ENCODE data around the gene NEDD4.

The NEDD4 gene

DNA sequence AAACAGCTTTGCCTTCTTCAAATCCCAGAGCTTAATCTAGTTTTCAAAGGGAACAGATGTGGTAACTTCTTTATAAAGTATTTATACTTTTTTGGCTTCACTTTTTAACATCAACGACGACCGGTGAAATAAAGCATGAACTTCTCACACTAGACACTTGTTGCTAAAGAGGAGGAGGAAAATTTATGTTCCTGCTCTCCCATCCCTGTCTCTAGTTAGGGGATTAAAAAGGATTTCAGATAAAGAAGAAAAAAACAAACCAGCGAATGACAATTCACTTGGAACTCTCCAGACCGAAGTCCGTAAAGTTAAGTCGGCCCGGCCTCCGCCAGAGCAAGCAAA lies 672 bp downstream of the NEDD4 start:
- peak overlapping the region; percentile 91 for H3K4me3 ChIP-seq (ENCODE audit: low read length)
- no peak for TF ChIP-seq ZNF274 (IDR thresholded peaks at IDR 0.05; ENCODE audit: low read depth, low read length)

DNA sequence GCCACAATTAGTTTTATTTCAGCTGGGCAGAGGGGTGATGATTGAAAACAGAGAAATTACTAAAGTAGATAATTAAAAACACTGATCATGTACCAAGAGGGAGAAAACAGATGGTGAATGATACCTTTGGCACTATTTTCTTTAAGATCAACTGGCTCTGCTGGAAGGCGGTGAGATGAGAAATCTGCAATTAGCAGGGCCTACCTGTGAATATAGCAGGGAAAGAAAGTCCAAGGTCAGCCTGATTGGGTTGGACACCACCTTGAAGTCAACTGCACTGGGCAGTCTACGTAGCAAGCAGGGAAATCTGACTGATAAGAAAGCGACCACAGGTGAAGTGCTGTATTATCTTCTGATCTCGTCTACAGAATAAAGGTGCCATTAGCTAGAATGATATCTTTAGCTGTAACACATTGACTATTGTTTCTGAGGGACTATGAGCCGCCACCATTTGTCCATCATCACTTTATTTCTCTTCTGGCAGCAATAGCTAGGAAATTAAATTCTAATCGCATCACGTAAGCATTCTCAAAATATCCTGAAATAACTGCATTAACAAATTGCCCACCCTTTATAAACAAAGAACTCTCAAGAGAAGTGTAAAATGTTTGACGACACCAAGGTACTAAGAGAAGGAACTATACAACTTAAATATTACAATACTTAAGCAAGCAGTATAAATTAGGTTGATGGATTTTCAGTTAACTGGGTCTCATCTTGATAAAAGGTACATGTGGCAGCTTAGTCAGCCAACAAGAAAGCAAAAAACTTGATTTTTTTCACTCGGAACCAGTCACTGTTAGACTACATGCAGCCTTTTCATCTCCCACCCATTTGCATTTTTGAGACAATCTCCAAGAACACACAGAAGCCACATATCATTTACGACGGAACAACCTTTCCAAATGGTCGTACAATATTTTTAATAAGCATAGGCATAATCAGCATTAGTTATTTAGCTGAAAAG lies 1.3 kb downstream of the NEDD4 start:
- no peak for TF ChIP-seq ZNF274 (IDR thresholded peaks at IDR 0.05; ENCODE audit: low read depth, low read length)
- no peak overlapping the region; the same call in 1 of the 2 replicates for H3K4me3 ChIP-seq (ENCODE audit: low read length)

DNA sequence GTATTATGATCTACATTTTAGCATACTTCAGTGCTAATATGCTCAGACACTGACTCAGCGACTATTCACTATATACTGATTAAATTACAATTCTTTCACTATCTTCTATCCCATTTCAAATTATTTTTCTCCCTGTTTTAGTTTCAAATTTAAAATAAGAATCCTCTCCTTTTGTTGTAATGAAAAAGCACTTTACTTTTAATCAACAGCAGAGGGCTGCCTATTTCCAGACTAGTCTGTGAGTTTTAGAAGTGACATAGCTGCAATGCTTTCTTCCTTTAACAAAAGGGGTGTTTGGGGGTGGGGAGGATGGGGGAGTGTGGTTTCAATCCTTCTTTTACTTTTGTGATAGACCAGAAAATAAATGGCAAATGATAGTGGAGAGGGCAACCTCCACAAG lies 2.4 kb downstream of the NEDD4 start:
- TF ChIP-seq ZNF274 (IDR thresholded peaks at IDR 0.05; ENCODE audit: low read depth, low read length) = no peak
- H3K4me3 ChIP-seq (ENCODE audit: low read length) = no peak overlapping the region

DNA sequence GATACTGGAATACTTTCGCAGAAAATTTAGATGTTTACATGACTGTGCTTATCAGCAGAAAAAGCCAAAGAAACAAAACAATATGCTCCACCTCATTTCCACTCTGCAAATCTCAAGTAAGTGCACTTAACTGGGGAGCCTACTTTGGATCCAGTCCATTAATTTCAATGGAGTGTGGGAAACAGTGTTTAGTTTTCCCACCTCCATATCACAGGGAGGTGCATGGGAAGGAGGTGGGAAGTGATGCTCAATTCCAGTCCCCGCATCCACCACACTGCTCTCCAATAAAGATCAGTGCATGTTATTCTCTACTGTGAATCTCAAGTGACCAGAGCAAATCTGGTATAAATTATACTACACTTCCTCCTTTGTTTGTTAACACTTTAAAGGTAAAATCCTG lies 2.9 kb downstream of the NEDD4 start:
- no peak for TF ChIP-seq ZNF274 (IDR thresholded peaks at IDR 0.05; ENCODE audit: low read depth, low read length)
- no peak overlapping the region for H3K4me3 ChIP-seq (ENCODE audit: low read length)

DNA sequence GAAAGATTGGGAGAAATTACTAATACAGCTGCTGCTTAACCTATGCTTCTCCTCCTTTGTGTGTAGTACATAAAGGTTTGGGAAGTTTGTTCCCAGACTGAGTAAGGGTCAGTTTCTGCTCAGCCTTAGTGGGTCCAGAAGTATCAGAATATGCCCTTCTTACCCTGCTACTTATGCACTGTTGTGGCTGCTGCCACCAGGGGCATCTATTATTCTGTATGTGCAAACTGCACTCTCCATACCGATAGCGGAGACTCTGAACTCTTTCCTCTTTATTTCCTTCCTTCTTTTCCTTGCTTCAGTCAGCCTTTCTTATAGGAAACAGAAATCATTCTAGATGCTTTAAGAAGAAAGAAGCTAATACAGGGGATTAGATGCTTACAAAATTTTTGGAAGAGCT lies 4.0 kb downstream of the NEDD4 start:
- no peak overlapping the region for H3K4me3 ChIP-seq (ENCODE audit: low read length)
- TF ChIP-seq ZNF274 (IDR thresholded peaks at IDR 0.05; ENCODE audit: low read depth, low read length) = no peak

DNA sequence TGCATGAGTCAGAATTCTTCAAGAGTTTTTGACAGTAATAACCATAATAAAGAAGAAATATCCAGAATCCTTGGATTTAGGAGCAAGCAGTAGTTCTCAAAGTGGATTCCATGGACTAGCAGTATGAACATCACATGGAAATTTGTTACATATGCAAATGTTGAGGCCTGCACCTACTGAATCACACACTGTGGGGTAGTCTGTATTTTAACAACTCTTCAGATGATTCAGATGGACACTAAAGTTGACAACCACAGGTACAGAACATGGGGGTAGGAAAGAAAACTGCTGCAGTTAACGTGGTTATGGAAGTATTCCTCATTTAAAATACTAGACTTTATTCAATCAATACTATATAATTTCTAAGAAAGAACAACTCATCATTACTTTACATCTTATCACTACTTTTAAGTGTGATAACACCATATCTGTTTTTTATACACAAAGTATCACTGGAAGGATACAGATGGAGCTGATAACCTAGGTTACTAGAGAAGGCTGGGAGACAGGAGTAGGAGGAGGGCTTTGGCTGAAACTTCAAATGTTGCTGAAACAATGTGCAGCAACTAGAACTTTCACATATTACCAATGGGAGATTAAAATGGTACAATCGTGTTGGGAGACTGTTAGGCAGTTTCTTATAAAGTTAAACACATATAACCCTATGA lies 11.7 kb downstream of the NEDD4 start:
- H3K4me3 ChIP-seq (ENCODE audit: low read length) = no peak overlapping the region
- TF ChIP-seq ZNF274 (IDR thresholded peaks at IDR 0.05; ENCODE audit: low read depth, low read length) = no peak

DNA sequence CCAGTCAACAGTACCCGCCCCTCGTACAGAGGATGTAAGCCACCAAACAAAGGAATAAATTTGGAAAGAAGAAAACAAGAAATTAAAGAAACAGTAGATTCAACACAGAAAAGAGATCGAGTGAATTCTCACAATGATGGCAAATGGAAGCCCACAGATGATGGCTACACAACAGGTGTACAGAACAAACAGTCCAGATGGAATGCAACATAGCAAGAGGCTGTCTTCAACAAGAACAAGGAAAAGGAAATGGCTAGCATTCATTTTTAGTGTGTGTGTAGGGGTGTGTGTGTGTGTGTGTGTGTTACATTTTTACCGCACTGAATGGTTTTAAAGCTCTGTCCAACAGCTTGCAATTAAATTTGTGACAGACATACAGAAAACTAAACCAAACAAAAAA lies 12.9 kb downstream of the NEDD4 start:
- TF ChIP-seq ZNF274 (IDR thresholded peaks at IDR 0.05; ENCODE audit: low read depth, low read length) = no peak
- H3K4me3 ChIP-seq (ENCODE audit: low read length) = no peak overlapping the region

DNA sequence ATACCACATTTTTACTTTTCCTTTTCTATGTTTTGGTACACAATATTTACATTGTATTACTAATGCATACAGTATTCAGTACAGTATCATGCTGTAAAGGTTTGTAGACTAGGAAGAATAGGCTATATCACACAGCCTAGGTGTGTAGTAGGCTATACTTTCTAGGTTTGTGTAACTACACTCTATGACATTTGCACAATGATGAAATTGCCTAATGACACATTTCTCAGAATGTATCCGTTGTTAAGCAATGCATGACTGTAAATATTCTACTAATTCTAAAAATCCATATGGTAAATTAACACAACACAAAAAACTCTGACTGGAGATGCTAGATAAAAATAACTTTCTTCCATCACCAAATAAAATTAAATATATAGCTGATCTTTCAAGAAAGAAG lies 16.2 kb downstream of the NEDD4 start:
- TF ChIP-seq ZNF274 (IDR thresholded peaks at IDR 0.05; ENCODE audit: low read depth, low read length) = no peak
- H3K4me3 ChIP-seq (ENCODE audit: low read length) = no peak overlapping the region

DNA sequence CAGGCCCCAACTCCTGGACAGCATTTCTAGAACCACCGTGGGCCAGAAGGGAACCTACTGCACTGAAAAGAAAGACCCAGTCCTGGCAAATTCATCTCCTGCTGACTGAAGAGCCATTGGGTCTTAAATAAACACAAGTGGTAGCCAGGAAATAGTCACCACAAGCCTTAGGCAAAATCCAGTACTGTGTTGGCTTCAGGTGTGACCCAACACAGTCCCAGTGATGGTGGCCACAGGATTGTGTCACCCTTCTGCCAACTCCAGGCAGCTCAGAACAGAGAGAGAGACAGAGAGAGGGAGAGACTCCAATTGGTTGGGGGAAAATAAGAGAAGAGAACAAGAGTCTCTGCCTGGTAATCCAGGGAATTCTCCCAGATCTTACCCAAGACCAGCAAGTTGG lies 23.1 kb downstream of the NEDD4 start:
- no peak for TF ChIP-seq ZNF274 (IDR thresholded peaks at IDR 0.05; ENCODE audit: low read depth, low read length)
- H3K4me3 ChIP-seq (ENCODE audit: low read length) = no peak overlapping the region

DNA sequence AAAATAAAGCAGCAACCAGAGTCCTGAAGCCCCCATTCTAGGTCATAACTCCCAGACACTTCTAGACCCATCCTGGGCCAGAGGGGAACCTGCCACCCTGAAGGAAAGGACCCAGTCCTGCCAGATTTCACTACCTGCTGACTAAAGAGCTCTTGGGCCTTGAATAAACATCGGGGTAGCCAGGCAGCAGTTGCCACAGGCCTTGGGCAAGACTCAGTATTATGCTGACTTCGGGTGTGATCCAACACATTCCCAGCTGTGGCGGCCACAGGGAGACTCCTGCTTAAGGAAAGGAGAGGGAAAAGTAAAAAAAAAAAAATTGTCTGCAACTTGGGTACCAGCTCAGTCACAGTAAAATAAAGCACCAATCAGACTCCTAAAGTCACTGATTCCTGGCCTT lies 23.8 kb downstream of the NEDD4 start:
- no peak overlapping the region for H3K4me3 ChIP-seq (ENCODE audit: low read length)
- TF ChIP-seq ZNF274 (IDR thresholded peaks at IDR 0.05; ENCODE audit: low read depth, low read length) = no peak

DNA sequence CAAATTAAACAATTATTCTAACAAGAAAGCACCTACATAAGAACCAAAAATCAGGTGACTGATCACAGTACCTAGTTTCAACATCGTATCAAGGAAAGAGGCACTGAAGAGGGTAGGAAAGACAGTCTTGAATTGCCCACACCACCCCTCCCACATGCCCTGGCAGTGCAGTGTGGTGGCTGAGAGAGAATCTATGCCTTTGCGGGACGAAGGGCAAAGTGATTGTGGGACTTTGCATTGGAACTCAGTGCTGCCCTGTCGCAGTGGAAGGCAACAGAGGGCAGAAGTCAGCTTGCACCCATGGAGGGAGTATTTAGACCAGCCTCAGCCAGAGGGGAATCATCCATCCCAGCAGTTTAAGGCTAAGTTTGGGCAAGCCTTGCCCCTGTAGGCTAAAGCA lies 24.5 kb downstream of the NEDD4 start:
- H3K4me3 ChIP-seq (ENCODE audit: low read length) = no peak overlapping the region
- no peak for TF ChIP-seq ZNF274 (IDR thresholded peaks at IDR 0.05; ENCODE audit: low read depth, low read length)

DNA sequence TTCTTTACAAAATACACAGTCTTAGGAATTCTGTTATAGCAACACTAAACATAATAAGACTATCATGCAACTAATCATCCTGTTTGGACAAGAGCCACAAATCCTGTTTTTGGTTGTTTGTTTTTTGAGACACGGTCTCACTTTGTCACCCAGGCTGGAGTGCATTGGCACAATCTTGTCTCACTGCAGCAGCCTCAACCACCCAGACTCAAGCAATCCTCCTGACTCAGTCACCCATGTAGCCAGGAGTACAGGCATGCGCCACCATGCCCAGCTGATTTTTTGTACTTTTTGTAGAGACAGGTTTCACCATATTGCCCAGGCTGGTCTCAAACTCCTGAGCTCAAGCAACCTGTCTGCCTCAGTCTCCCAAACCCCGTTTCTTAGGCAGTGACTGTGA lies 28.3 kb downstream of the NEDD4 start:
- TF ChIP-seq ZNF274 (IDR thresholded peaks at IDR 0.05; ENCODE audit: low read depth, low read length) = no peak
- H3K4me3 ChIP-seq (ENCODE audit: low read length) = no peak overlapping the region

DNA sequence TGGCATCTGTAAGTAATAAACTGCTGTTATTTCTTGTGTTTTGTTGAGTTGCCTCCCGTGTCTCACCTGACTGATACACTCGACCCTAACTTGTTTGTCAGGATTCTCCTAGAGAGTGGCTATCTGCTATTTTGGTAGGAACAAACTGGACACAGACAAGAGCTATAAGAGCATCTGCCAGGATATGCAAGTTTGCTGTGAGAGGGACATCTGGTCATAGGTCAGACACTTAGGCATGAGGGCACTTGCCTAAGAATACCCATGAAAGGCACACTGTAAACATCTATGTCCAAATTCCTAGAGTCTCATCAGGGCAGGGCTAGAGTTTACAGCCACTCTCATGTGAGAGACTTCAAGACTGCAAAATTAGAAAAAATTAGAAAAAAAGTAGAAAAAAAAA lies 32.5 kb downstream of the NEDD4 start:
- H3K4me3 ChIP-seq (ENCODE audit: low read length) = no peak overlapping the region
- no peak for TF ChIP-seq ZNF274 (IDR thresholded peaks at IDR 0.05; ENCODE audit: low read depth, low read length)

DNA sequence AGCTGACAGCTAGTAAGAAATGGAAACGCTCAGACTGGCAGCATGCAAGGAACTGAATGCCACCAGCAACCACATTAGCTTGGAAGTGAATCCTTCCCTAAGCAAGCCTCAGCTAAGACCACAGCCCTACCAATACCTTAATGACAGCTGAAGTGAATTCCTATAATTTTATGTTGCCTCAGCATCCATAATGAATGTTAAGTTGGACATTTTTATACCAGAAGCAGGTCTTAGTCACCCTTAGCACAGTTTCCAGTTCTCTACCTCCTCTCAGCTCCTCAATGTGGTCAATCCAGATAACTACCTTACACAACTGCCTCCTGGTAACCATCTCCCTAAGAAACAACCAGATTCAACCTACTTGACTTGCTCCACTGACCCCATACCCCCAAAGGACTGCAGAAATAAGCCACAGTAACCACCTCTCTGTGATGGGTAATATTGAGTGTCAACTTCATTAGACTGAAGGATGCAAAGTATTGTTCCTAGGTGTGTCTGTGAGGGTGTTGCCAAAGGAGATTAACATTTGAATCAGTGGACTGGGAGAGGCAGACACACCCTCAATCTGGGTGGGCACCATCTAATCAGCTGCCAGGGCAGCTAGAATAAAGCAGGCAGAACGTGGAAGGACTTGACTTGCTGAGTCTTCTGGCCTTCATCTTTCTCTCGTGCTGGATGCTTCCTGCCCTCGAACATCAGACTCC lies 33.5 kb downstream of the NEDD4 start:
- H3K4me3 ChIP-seq (ENCODE audit: low read length) = no peak overlapping the region
- TF ChIP-seq ZNF274 (IDR thresholded peaks at IDR 0.05; ENCODE audit: low read depth, low read length) = no peak

DNA sequence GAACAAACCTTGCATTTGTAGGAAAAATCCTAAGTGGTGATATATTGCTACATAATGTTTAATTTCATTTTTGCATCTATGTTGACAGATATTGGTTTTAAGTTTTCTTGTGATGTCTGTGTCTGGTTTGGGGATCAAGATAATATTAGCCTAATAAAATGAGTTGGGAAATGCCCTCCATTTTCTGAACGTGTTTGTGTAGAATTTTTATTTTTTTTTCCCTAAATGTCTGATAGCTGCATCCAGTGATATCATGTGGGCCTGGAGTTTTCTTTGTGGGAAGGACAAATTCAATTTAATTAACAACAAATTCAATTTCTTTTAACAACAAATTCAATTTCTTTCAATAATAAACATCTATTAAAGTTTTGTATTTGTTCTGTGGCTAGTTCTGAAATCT lies 35.1 kb downstream of the NEDD4 start:
- no peak for TF ChIP-seq ZNF274 (IDR thresholded peaks at IDR 0.05; ENCODE audit: low read depth, low read length)

More for the DNA sequence above, 35.1 kb downstream of the NEDD4 start:
- no peak overlapping the region for H3K4me3 ChIP-seq (ENCODE audit: low read length)

Data from GM08714 (cell line).